ENCODE data around the gene TANK.
"Not testable (repeated sequence)": the region's sequence is repeated elsewhere in the genome, so short reads cannot be mapped to it uniquely, and the experiment has no call there.

The TANK gene

DNA sequence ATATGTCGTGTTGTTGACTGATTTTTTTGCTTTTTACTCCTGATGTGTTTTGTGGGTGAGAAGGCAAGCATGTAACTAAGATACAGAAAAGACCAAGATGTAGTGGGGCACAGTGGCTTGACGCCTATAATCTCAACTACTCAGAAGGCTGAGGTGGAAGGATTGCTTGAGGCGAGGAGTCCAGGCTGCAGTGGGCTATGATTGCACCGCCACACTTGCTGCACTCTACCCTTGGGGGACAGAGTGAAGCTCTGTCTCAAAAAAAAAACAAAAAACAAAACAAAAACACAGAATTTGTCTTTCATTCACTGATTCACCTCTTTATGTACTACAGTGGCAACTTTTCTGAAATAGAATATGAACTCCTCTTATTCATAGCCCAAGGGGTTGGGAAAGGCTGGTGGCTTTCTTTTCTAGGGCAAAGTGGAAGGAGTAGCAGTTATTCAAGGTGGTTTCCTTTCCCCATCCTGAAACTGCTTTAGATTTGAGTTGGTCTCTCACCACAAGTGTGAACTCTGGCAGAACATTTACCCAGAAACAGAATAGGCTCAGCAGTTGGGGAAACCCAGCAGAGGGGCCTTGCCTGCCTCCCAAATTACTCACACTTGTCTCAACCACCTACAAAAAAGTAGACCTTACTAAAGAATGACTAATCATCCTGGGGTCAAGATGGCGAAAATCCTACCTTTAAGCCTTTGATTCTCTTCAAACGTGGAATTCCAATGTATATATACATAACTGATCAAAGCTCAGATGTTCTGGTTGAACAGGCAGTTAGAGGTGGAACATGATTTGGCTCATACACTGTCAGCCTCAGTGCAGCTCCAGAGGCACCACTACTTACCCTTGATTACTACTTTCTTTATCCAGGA, 6.5 kb downstream of the TANK start:
- FAIRE-seq: peak; percentile 59
- DNase-seq (ENCODE audit: low spot score): no peak

DNA sequence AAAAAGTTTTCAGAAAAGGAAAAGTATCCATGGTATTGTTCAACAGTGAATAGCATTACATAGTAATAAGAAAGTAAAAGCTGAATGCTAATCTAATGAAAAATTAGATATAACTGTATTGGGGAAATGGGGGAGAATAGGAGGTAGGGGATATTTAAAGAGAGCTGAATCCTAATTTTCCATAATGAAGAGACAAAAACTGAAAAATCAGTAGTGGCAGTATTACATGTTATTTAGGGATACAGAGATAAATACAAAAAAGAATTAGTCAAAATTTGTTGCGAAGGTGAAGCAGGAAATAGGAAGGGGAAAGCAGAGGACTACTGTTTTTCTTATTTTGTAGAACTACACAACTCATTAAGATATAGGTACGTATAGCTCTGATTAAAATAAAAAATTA, 9.1 kb downstream of the TANK start:
- FAIRE-seq (no peak), DNase-seq (ENCODE audit: low spot score) (no peak)

DNA sequence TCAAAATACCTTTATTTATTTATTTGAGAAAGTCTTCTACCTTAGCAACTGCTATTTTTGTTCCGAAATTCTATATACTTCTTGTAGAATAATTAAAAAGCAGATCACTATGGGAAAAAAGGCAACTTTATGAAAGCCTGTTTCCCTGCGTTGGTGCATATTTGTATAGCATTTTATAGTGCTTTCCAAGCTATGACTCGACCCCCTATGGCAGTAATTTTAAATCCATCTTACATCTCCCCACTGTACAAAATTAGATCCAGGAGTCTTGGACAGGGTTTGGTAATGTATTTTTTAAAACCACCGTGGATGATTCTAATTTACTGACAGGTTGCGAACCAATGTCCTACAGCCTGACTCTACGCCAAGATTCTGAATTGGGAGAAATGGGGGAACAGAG, 10.1 kb downstream of the TANK start:
- FAIRE-seq (no peak), DNase-seq (ENCODE audit: low spot score) (no peak)

DNA sequence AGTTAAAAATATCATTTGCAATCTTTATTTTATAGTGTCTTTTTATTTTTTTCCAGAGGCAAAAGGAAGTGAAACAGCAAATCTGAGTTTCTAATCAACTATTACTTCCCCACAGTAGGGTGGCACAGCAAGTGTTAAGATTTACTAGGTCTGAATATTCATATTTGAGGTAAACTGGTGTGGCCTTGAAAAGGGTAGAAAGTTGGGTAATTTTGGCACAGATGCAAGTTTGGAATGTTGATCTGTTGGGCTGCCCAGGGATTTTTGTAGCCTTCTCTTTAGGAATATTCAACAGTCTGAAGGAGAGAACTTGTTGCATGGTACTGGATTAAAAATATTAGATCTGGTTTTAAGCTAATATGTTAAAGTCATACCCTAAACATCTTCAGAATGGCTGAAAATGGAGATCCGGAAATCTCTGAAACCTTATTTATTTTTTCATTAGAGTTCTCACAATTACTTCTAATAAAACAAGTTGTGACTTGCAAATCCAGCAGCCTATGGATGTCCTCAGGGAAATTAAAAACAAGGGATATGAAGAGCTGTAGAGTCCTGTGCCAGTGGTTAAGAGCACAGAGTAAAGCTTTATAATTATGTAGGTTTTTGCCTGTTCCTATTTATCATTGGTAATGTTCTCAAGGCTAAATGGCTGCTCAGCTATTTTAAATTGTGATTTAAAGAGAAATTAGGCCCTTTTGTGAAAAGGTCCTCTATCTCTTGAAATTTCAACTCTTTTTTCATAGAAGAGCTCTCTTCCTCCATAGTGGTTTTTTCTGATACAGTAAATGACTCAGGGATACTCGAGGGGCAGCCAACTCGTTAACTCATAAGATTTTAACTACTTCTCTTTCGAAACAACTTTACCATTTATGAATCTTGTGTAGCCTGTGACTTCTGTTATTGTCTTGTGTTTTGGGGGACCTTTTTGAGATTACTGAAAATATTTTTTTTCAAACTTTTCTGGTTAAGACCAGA, 11.0 kb downstream of the TANK start:
- DNase-seq (ENCODE audit: low spot score): no peak

DNA sequence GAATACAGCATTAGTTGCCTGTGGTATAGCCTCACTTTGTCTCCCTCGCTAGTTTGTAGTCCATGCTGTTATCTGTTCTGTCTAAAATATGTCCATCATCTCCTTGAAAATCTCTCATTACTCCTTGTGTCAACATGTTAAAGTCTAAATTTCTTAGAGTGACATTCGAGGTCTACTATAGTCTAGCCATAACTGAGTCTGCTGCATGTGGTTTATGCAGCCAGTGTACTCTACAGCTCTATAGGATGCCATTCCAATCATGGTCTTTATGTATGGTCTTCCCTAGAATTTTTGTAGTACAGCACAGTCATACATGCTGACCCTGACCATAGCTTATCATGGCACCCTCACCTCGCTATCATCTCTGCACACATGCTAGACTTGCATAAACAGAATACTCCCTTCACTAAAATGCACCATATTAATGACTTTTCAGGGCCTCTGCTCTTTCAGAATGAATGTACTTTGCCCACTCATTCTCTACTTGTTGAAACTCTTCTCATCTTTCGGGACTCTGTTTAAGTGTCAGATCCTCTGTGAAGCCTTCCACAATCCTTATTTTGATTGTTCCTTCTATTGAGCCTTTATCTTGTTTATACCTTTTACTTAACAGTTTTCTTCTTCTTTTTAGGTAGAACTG, 12.8 kb downstream of the TANK start:
- no peak for DNase-seq (ENCODE audit: low spot score)
- no peak for FAIRE-seq

More for the DNA sequence above, 11.0 kb downstream of the TANK start:
- FAIRE-seq: no peak

DNA sequence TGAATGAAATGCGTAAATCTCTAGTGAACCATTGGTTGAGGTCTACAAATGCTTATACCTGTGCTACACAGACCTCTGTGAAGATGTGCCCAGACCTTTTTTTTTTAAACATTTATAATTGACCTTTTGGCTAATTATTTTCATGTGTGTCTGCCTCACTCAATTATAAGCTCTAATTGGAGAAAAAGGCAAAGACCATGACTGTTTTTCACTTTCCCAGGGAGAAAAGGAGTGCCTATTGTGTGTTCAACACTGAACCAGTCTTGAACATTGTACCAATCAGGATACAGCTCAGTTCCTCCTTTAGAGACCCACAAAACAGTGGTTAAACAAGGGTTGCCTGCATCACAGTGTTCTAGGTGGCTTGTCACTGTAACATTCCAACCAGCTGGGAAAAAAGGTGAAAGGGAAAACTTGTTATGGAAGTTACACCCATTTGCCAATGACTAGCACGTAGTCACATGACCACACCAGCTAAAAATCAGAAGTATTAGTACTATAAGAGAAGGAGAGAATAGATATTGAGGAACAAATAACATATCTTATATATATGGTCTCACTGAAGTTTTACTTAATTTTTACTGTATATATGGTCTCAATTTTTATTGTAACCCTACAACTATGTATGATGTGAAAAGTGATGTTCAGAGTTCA, 13.4 kb downstream of the TANK start:
- DNase-seq (ENCODE audit: low spot score) (no peak), FAIRE-seq (no peak)

DNA sequence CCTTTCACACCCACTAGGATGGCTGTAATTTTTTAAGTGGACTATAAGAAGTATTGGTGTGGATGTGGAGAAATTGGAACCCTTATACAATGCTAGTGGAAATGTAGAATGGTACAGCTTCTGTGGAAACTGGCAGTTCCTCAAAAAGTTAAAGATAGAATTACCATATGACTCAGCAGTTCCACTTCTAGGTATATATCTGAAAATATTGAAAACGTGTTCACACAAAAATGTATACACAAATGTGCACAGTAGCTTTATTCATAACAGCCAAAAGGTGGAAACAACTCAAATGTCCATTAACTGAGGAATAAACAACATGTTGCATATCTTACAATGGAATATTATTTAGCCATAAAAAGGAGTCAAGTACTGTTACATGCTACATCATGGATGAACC, 17.7 kb downstream of the TANK start:
- no peak for DNase-seq (ENCODE audit: low spot score)
- FAIRE-seq: no peak

DNA sequence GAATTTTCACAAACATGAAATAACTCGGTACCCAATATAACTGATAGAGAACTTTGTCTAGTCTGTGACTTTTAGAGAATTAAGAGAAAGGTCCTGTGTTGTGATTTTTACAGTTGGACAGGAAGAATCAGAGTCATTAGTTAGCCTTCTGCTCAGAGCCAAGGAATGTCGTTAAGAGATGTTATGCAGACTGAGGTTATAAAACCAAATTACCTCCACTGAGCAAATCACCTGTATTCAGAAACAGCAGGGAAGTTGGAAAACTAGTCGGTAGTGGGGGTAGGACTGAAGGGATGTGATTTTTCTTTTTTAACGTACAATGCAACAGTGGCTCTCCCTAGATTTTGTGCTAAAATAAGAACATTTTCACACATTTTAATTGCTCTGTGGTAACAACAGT, 18.5 kb downstream of the TANK start:
- FAIRE-seq (no peak), DNase-seq (ENCODE audit: low spot score) (no peak)

DNA sequence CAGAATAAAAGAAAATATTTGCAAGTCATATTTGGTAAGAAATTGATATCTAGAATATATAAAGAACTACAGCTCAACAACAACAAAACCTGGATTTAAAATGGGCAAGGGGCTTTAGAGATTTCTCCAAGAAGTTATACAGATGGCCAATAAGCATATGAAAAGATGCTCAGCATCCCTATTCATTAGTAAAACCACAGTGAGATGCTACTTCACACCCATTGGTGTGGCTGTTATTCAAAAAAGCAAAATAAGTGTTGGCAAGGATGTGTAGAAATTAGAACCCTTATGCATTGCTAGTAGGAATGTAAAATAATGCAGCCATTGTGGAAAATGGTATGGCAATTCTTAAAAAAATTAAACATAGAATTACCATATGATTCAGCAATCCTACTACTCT, 29.8 kb downstream of the TANK start:
- FAIRE-seq (no peak), DNase-seq (ENCODE audit: low spot score) (no peak)

DNA sequence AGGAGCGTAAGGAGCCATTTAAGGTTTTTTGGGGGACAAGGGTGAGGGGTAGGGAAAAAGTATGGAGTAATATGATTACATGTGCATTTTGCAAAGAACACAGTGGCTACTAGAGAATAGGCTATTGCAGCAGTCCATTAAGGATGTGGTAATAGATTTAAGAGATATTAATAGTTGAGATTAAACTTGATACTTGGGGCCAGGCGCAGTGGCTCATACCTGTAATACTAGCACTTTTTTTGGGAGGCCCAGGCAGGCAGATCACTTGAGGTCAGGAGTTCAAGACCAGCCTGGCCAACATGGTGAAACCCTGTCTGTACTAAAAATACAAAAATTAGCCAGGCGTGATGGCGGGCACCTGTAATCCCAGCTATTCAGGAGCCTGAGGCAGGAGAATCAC, 35.4 kb downstream of the TANK start:
- DNase-seq (ENCODE audit: low spot score); FAIRE-seq: not testable (repeated sequence)

DNA sequence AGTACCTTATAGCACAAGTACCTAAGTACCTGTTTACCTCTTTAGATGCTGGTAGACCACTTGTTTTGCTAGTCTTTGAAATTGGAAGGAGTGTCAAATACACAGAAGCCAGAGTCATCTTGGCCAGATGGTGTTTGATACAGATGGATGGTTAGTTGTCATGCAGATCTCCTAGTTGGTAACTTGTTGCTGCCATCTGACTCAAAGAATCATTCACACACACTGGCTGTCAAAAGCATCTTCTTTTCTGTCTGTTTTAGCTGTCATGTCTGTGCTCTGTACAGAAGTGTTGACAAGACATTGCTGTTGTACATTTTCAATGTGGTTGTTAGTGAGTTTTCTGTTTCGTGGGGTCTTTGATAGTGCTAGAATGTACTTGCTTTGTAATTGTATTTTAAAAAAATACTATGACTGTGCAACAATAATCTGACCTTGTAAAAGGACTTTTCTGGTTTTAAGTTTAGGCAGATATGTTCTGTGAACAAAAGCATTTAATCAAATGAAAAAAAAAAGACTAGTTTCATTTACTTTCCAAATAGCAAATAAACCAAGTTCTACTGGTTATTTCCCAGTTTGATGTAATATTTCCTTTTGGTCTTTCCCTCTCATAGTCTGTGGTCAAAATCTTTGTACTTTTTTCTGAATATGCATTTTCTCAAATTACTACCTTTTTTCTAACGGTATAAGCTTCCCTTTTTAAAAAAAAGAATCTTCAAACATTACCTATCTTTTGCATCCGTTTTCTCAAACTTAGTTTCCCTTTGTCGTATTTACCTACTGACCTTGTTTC, 39.9 kb downstream of the TANK start:
- FAIRE-seq (no peak), DNase-seq (ENCODE audit: low spot score) (no peak)

DNA sequence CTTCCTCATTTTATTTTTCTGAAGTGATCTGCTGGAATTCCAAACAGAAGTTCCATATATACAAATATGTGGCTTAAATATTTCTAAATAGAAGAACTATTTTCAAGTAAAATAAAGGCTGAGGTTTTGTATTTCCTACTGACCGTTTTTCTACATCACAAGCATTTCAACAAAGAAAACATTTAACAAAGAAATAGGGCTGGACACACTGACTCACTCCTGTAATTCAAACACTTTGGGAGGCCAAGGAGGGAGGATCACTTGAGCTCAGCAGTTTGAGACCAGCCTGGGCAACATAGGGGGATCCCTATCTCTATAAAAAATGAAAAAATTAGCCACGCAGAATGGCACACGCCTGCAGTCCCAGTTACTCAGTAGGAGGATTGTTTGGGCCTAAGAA, 44.6 kb downstream of the TANK start:
- FAIRE-seq (no peak), DNase-seq (ENCODE audit: low spot score) (no peak)

DNA sequence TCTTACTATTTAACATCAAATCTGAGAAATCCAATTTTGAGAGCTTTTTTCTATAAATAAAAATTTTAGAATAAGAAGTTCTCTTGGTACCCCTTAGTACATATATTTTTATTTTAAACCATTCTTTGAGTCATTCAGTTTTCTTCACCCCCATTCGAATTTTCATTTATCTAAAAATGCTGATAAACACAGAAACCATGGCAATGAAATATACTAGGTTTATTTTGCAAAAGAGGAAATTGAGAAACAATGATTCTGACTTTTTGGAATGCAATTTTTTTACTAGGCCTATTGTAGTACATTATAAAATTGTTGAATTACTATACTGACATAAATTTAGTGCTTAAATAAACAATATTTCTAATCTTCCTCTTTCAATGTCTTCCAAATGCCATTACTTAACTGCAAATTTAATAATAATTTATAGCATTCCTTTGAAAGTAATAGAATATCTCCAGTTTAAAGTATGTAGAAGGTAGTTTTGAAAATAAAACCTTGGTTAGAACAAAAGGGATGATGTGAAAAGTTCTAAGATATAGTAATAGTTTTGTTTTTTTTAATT, 46.3 kb downstream of the TANK start:
- FAIRE-seq: no peak
- DNase-seq (ENCODE audit: low spot score): no peak

DNA sequence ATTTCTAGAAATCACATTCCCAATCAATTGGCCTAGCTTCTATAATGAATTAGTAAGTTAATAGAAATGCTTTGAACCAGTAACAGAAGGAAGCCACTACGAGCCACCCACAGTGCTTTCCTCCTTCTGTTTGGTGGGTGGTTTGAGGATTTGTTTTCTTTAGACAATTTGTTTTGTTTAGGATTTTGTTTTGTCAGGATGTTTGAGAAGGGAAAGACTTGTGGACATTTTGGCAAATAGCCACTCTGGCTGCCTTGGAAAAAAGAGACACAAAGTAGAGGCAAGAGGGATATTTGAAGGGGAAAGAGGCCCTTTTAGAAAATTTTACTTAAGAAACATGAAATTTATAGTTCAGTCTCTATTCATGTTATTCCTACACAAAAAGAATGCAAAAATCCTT, 47.7 kb downstream of the TANK start:
- no peak for DNase-seq (ENCODE audit: low spot score)
- no peak for FAIRE-seq

DNA sequence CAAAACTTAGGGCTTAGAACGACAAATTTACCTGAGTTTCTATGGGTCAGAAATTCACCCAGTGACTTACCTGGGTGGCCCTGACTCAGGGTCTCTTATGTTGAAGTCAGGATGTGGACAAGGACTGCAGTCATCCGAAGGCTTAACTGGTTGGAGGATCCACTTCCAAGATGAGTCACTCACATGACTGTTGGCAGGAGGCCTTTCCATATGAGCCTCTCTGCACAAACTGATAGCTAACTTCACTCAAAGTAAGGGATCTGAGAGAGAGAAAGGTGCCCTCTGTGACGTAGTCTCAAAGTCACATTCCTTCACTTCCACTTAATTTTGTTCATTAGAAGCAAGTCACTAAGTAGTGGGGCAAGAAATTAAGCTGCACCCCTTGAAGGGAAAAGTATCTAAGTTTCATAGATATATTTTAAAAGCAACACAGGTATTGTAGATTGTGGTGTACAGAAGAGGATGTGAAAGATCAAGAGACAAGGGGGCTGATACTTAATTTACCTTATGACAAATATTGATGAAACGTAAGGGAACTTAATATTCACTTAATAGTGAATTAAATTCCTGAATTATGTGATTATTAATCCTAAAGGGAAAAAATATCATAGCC, 48.4 kb downstream of the TANK start:
- peak; percentile 31 for DNase-seq (ENCODE audit: low spot score)
- no peak for FAIRE-seq

DNA sequence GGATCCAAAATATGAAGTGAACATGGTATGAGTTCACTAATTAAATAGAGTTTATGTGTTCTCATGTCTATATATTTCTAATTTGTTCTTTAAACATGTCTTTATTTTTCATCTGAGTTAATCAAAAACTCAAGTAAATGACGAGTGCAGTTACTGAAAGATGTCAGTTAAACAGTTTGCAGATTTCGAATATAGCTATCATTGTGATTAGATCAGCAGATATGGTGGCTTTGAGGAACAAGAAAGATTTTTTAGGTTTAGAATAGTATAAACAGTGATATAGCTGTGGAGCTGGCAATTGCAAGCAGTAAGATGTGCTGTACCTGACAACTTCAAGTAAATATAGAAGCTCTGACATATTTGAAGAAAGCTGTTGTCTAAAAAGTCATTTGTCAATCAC, 49.7 kb downstream of the TANK start:
- DNase-seq (ENCODE audit: low spot score) (no peak), FAIRE-seq (no peak)

DNA sequence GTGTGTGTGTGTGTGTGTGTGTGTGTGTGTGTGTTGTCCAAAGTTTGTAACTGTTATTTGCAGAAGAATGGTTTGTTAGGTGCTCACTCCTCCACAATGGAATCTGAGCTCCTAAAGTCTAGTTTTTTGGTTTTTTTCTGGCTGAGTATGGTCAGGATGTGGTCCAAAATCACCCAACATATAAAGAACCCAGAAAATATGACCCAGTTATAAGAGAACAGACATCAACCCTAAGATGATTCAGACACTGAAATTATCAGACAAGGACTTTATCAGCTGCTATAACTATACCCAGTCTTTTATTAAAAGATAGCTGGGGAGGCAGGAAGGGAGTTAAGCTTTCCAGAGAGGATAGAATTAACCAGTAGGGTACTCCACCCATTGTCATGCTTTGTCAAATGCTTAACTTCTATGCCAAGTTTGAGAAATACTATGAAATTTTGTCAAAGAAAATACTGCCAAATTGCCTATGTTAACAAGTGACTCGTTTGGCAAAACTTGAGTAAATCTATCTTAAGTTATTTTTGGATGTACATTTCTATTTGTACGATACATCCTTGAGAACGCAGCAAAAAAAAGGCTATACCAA, 57.5 kb downstream of the TANK start:
- FAIRE-seq: no peak
- DNase-seq (ENCODE audit: low spot score): no peak

DNA sequence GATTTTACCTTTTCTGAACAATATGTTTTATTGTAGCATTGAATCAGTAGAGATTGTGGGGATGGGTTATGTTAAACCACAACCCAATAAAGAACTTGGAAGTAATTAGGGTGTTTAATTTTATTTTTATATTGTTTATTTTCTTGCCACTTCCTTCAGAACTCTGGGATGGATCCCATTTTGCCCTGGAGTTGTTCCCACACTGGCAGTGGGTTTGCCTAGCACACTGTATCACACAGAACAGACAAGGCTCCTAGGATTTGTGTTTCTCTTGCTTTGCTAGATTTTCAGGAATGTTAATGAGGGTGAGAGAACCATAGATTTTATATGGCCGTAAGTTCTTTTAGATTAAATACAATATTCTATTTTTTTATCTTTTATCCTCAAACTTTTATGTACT, 59.0 kb downstream of the TANK start:
- no peak for FAIRE-seq
- no peak for DNase-seq (ENCODE audit: low spot score)

DNA sequence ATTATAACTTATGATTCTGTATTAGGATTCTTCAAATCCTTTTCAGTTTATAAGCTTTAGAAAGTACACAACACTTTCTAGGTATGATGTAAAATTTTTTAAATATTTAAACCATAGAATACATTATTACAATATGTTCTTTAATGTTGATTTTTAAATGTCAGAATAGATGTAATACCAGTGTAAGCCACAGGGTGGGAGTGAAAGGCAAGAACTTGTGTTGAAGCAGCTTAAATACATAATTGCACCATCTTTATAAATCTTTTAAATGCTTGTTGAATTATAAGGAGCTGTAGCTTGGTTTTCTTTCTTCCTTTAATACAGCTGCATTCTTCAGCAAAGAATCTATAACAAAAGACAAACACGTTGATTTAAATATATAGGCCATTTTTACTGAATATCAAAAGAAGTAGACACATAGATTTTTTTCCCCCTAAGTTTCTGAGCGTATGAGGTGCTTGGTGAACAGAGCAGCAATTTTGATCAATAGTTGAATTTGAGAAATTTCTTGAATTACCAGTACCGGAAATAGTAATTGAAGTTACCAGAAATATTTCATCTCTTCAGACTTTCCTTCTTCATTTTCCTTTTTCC, 63.0 kb downstream of the TANK start:
- DNase-seq (ENCODE audit: low spot score): no peak
- FAIRE-seq: no peak
